Lung (tissue), 12 donors: Measurements from ENCODE around the gene CSNK2A1. TPM values are rescaled to one million over a fixed set of nuclear protein-coding genes. Genes with fewer than 3 reads are reported as not detected.
A peak's percentile ranks its signal among the peaks of the same experiment; 100 is the strongest.

Experiments used
- ATAC-seq: fragments of 200-7000 bp; cut with Tn5 transposase; one replicate; pipeline ENCODE4 v1.9.1; 2020; ENCODE audit warnings: moderate number of reproducible peaks; ENCODE audit not compliant: insufficient read depth, low FRiP score
- DNase-seq, 3 donors: peaks; one replicate each; pipeline ENCODE4 v3.0.0-alpha.2; 2013 to 2017
- H3K27ac ChIP-seq, 2 donors: one replicate each; pipeline ENCODE4 v1.5.1; 2013; ENCODE audit warnings: mild to moderate bottlenecking in 2 of 2, moderate library complexity in 2 of 2, control low read depth in 1 of 2, inconsistent platforms in 1 of 2, low read depth in 1 of 2, low read length in 1 of 2
- H3K27me3 ChIP-seq, 3 donors: one replicate each; pipeline ENCODE4 v1.5.1; 2013; ENCODE audit warnings: low read length in 2 of 3; ENCODE audit not compliant: control insufficient read depth in 3 of 3, insufficient read depth in 3 of 3
- H3K36me3 ChIP-seq, 4 donors: one replicate each; pipeline ENCODE4 v1.5.1; 2013; ENCODE audit warnings: low read length in 4 of 4, mild to moderate bottlenecking in 1 of 4, moderate library complexity in 1 of 4; ENCODE audit not compliant: control insufficient read depth in 4 of 4, insufficient read depth in 4 of 4
- H3K4me1 ChIP-seq, 5 donors: one replicate each; pipeline ENCODE4 v1.5.1; 2013; ENCODE audit warnings: low read length in 5 of 5, mild to moderate bottlenecking in 2 of 5, moderate library complexity in 1 of 5; ENCODE audit not compliant: control insufficient read depth in 5 of 5, insufficient read depth in 5 of 5
- H3K4me3 ChIP-seq: one replicate; pipeline ENCODE4 v1.5.1; 2013; ENCODE audit warnings: mild to moderate bottlenecking, control low read depth, moderate library complexity
- H3K9ac ChIP-seq, 2 donors: one replicate each; pipeline ENCODE4 v1.5.1; 2013; ENCODE audit warnings: low read length in 2 of 2, control low read depth in 1 of 2; ENCODE audit not compliant: insufficient read depth in 1 of 2
- H3K9me3 ChIP-seq, 4 donors: one replicate each; pipeline ENCODE4 v1.5.1; 2013; ENCODE audit warnings: low read length in 3 of 4, mild to moderate bottlenecking in 1 of 4, moderate library complexity in 1 of 4; ENCODE audit not compliant: control insufficient read depth in 4 of 4, insufficient read depth in 3 of 4
- WGBS, 2 donors: extraction: QIAGEN DNeasy Blood & Tissue Kit; methylation state at CpG; one replicate each; pipeline ENCODE4 v1.1.7; 2013; 5-methylcytosine and 5-hydroxymethylcytosine counted together
- polyA plus RNA-seq, 2 donors: library from polyadenylated mRNA; stranded (reverse); fragments of 200-250 nt; gene quantifications; one replicate each; pipeline ENCODE4 v1.2.1, GENCODE V29; 2013
- total RNA-seq, 2 donors: library from RNA; depleted of rRNA in 1 of 2; stranded (reverse); fragments of >200 nt in 1 of 2; gene quantifications; one replicate each; pipeline ENCODE4 v1.2.1, GENCODE V29; 2014 to 2021
- TF ChIP-seq, protein P1 (sequence below): IDR thresholded peaks from 2 replicates; pipeline ENCODE4 v1.5.1; 2012; ENCODE audit warnings: mild to moderate bottlenecking; ENCODE audit errors: control extremely low read depth, extremely low read depth
- donor health status: control.
- donor health status: control.
- donor health status: Bipolar disorder and iron deficiency.
- donor health status: healthy.
- donor health status: DM: yes; HTN: yes; CAD: no.

Gene CSNK2A1
- total and polyA plus RNA-seq, 4 donors = 20.5 to 186 (median 60.7) TPM

DNA sequence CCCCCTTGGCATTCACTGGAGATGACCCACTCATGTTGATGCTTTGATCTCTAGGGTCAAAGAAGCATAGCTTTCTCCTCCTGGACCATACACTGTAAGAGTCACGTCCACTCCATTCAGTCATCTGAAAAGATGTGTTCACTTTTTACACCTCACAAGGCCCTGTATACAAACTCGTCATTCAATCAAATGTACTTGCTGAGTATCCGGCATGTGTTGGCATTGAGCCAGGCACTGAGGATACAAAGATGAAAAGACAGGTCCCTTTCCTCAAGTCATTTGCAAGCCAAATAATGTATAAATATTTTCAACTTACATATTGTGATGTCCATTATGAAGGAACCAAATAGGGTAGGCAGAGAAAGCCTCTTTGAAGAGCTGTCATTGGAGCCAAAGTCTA, 32.6 kb upstream of the CSNK2A1 start:
- TF ChIP-seq, protein P1, sequence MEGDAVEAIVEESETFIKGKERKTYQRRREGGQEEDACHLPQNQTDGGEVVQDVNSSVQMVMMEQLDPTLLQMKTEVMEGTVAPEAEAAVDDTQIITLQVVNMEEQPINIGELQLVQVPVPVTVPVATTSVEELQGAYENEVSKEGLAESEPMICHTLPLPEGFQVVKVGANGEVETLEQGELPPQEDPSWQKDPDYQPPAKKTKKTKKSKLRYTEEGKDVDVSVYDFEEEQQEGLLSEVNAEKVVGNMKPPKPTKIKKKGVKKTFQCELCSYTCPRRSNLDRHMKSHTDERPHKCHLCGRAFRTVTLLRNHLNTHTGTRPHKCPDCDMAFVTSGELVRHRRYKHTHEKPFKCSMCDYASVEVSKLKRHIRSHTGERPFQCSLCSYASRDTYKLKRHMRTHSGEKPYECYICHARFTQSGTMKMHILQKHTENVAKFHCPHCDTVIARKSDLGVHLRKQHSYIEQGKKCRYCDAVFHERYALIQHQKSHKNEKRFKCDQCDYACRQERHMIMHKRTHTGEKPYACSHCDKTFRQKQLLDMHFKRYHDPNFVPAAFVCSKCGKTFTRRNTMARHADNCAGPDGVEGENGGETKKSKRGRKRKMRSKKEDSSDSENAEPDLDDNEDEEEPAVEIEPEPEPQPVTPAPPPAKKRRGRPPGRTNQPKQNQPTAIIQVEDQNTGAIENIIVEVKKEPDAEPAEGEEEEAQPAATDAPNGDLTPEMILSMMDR = no peak
- H3K4me1 ChIP-seq = peaks cover 0 to 14% (median 8%) of the 10 kb centered on the region in 5 donors
- no peak overlapping the region for H3K9ac ChIP-seq
- no peaks in the 10 kb centered on the region for H3K36me3 ChIP-seq
- H3K27me3 ChIP-seq = peaks cover 0 to 9% (median 2%) of the 10 kb centered on the region in 3 donors
- ATAC-seq (no peak), DNase-seq (peak in 2 of 3 donors; percentile 44 to 63)
- H3K4me3 ChIP-seq = no peak overlapping the region
- no peaks in the 10 kb centered on the region for H3K9me3 ChIP-seq
- no peak overlapping the region for H3K27ac ChIP-seq
- WGBS, 2 donors = 47 to 76% methylated on average over 3 of the region's 3 CpGs

DNA sequence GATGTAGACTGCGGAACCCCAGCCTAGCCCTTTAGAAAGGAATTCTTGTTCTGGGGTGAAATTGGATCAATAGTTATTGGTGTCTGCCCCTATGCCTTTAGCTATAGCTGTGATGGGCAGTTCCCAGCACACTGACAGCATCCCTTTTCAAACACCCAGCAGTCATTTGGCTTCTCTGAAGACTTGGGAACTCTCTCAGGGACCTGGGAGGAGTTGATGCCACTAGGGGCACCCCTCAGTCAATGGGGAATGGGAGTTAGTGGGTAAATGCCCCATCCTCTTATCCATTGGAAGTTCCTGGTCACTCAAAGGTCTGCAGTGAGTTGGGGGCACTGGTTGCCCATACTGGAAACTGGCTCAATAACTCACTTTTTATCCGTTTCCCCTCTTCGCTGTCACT, 31.6 kb upstream of the CSNK2A1 start:
- no peak overlapping the region for H3K9ac ChIP-seq
- no peak overlapping the region for H3K4me3 ChIP-seq
- no peaks in the 10 kb centered on the region for H3K36me3 ChIP-seq
- H3K4me1 ChIP-seq = peaks cover 0 to 17% (median 9%) of the 10 kb centered on the region in 5 donors
- H3K9me3 ChIP-seq = no peaks in the 10 kb centered on the region
- ATAC-seq (no peak), DNase-seq (no peak)
- peaks cover 0 to 7% (median 2%) of the 10 kb centered on the region in 3 donors for H3K27me3 ChIP-seq
- peak overlapping the region in 1 of 2 donors; percentile 35 for H3K27ac ChIP-seq
- TF ChIP-seq, protein P1 = no peak
- 95 to 99% methylated on average over 3 of the region's 3 CpGs for WGBS, 2 donors

DNA sequence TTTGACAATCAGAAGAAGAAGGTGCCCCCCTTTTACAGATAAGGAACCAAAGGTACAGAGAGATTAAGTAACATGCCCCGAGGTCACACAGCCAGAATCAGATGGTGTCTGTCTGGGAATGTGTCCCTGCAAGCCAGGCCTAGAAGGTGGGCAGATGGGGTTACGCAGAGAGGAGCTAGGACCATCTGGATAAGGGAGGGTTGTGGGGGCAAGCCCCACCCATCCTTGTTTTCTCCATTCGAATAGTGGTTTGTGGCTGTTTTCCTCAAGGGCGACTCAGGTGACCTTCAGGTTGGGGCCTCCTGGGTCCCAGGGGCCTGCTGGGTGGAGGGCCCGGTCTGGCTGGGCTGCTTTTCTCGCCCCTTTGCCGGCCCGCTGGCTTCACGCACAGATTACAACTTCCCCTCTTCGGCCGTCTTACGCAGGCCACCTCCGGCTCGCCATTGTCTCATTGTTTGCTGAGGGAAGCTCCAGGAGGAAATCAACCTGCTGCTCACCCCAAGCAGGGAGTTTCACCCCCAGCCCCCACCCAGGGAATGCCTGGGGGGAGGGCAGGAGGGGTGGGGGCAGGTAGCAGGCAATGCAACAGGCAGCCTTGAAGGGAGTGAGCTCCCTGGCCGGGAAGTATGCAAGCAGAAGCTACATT, 30.8 kb upstream of the CSNK2A1 start:
- Histone ChIP-seq H3K27me3 (peaks cover 0 to 4% (median 0%) of the 10 kb centered on the region in 3 donors), H3K9me3 (no peaks in the 10 kb centered on the region), H3K4me1 (peaks cover 0 to 17% (median 9%) of the 10 kb centered on the region in 5 donors), H3K4me3 (no peak overlapping the region), H3K27ac (peak overlapping the region; percentile 23 to 39), H3K9ac (no peak overlapping the region), H3K36me3 (no peaks in the 10 kb centered on the region)
- DNase-seq (peak in 1 of 3 donors; percentile 46), ATAC-seq (no peak)
- WGBS, 2 donors = 58 to 62% methylated on average over 15 of the region's 15 CpGs
- TF ChIP-seq, protein P1 = no peak
